Stimulated activated CD4-positive, alpha-beta T cell treated with anti-CD3 and anti-CD28 coated beads, Interleukin-2, amount 100 ng/mL, for 48 hours (primary cell): ENCODE measurements around the gene GMFB.
"Not testable (repeated sequence)": the region's sequence is repeated elsewhere in the genome, so short reads cannot be mapped to it uniquely, and the experiment has no call there.

Source experiments
- DNase-seq, 2 donors: peaks; one replicate each; pipeline ENCODE4 v3.0.0-alpha.2; 2020

The GMFB gene

GRCh38 chr14:54457609-54457996 lies 31.2 kb downstream of the GMFB start:
- no peak for DNase-seq

- DNase-seq = not testable (repeated sequence)
Observed at GRCh38 chr14:54456820-54457608, 31.8 kb downstream of the GMFB start.

- no peak for DNase-seq
Observed at GRCh38 chr14:54455363-54455762, 33.4 kb downstream of the GMFB start.

- DNase-seq = not testable (repeated sequence)
Observed at GRCh38 chr14:54453990-54454389, 34.8 kb downstream of the GMFB start.

- no peak for DNase-seq
Observed at GRCh38 chr14:54453252-54453651, 35.5 kb downstream of the GMFB start.

- DNase-seq = no peak
Observed at GRCh38 chr14:54451961-54452360, 36.8 kb downstream of the GMFB start.

- DNase-seq = no peak
Observed at GRCh38 chr14:54451121-54451601, 37.6 kb downstream of the GMFB start.

GRCh38 chr14:54450535-54450934 lies 38.2 kb downstream of the GMFB start:
- no peak for DNase-seq

GRCh38 chr14:54447231-54447692 lies 41.5 kb downstream of the GMFB start:
- DNase-seq = no peak

- no peak for DNase-seq
Observed at GRCh38 chr14:54446161-54446693, 42.6 kb downstream of the GMFB start.

- no peak for DNase-seq
Observed at GRCh38 chr14:54444681-54445080, 44.1 kb downstream of the GMFB start.

- DNase-seq = no peak
Observed at GRCh38 chr14:54443981-54444380, 44.8 kb downstream of the GMFB start.

GRCh38 chr14:54442961-54443360 lies 45.8 kb downstream of the GMFB start:
- DNase-seq = not testable (repeated sequence)

GRCh38 chr14:54440873-54441868 lies 47.6 kb downstream of the GMFB start, which contains the start of gene CNIH1:
Gene CNIH1 (minus strand): TSS chr14:54441374. CDS start chr14:54441327, 47 bp downstream.
- peak; percentile 96 for DNase-seq

- DNase-seq = no peak
Observed at GRCh38 chr14:54440476-54440872, 48.3 kb downstream of the GMFB start.

- no peak for DNase-seq
Observed at GRCh38 chr14:54440037-54440436, 48.7 kb downstream of the GMFB start.

- DNase-seq = no peak
Observed at GRCh38 chr14:54438703-54439102, 50.1 kb downstream of the GMFB start.

GRCh38 chr14:54437954-54438353 lies 50.8 kb downstream of the GMFB start:
- not testable (repeated sequence) for DNase-seq

- DNase-seq = no peak
Observed at GRCh38 chr14:54435500-54435981, 53.2 kb downstream of the GMFB start.

- no peak for DNase-seq
Observed at GRCh38 chr14:54428527-54428926, 60.3 kb downstream of the GMFB start.

GRCh38 chr14:54427871-54428270 lies 60.9 kb downstream of the GMFB start:
- DNase-seq = no peak

- DNase-seq = no peak
Observed at GRCh38 chr14:54425537-54426274, 63.1 kb downstream of the GMFB start.
